SK-N-SH (cell line): ENCODE data around the gene VAMP3. TPM values are rescaled to one million over a fixed set of nuclear protein-coding genes. Genes with fewer than 3 reads are reported as not detected.

Source experiments
- CTCF ChIA-PET: fragments of 300-600, 350-600 bp; formaldehyde crosslinking; extraction: SDS; loops from one replicate; lab custom pipeline; 2021; lab: Yijun Ruan, JAX
- POLR2A ChIA-PET: fragments of 350-600 bp; sonication (Branson Sonifier 250); formaldehyde crosslinking; extraction: SDS; loops from one replicate; lab custom pipeline; 2020; ENCODE audit warnings: antibody characterized with exemption, inconsistent platforms; lab: Yijun Ruan, JAX
- DNase-seq: peaks from one replicate; pipeline ENCODE4 v3.0.0; 2012
- H2AFZ ChIP-seq: fragments of 200-600 bp; sonication (generic); 2 replicates; pipeline ENCODE4 v1.8.1; 2016; ENCODE audit warnings: antibody characterized with exemption, mild to moderate bottlenecking, low read depth
- H3F3A ChIP-seq: fragments of 200-600 bp; sonication (generic); replicated peaks from 2 replicates; pipeline ENCODE3; 2016; ENCODE audit warnings: antibody characterized with exemption, mild to moderate bottlenecking; ENCODE audit not compliant: insufficient read depth
- H3K27ac ChIP-seq, 2 experiments: fragments of 200-500 bp in 1 of 2; fragments of 200-600 bp in 1 of 2; sonication (Bioruptor generic) in 1 of 2; sonication (generic), shearing (Covaris generic) in 1 of 2; 2 replicates each; pipeline versions ENCODE4 v1.5.1 to v1.6.1; 2014 to 2016; ENCODE audit warnings: low read depth in 2 of 2, inconsistent platforms in 1 of 2, low read length in 1 of 2, mild to moderate bottlenecking in 1 of 2, mixed read lengths in 1 of 2
- H3K27me3 ChIP-seq: fragments of 200-600 bp; sonication (generic), shearing (Covaris generic); 2 replicates; pipeline ENCODE4 v1.6.1; 2016; ENCODE audit warnings: mixed run types; ENCODE audit not compliant: insufficient read depth
- H3K36me3 ChIP-seq, 2 experiments: fragments of 200-500 bp in 1 of 2; fragments of 200-600 bp in 1 of 2; sonication (Bioruptor generic) in 1 of 2; sonication (generic) in 1 of 2; replicated peaks in 1 of 2; 2 replicates each; pipeline versions ENCODE3 to v1.5.1; 2014 to 2016; ENCODE audit warnings: low read length in 1 of 2, mild to moderate bottlenecking in 1 of 2; ENCODE audit not compliant: insufficient read depth in 2 of 2, control insufficient read depth in 1 of 2
- H3K4me1 ChIP-seq, 2 experiments: fragments of 200-500 bp in 1 of 2; fragments of 200-600 bp in 1 of 2; sonication (Bioruptor generic) in 1 of 2; sonication (generic), shearing (Covaris generic) in 1 of 2; 2 replicates each; pipeline versions ENCODE4 v1.5.1 to v1.6.1; 2014 to 2016; ENCODE audit warnings: low read depth in 1 of 2, low read length in 1 of 2, mixed run types in 1 of 2; ENCODE audit not compliant: insufficient read depth in 2 of 2, control insufficient read depth in 1 of 2
- H3K4me2 ChIP-seq: fragments of 200-600 bp; sonication (generic), shearing (Covaris generic); 2 replicates; pipeline ENCODE4 v1.6.1; 2017; ENCODE audit warnings: mixed run types
- H3K4me3 ChIP-seq, 2 experiments: fragments of 200-500 bp in 1 of 2; fragments of 200-600 bp in 1 of 2; sonication (Bioruptor generic) in 1 of 2; sonication (generic), shearing (Covaris generic) in 1 of 2; 2 replicates each; pipeline versions ENCODE4 v1.5.1 to v1.8.1; 2014 to 2016; ENCODE audit warnings: low read depth in 2 of 2, inconsistent platforms in 1 of 2, low read length in 1 of 2, mild to moderate bottlenecking in 1 of 2, mixed read lengths in 1 of 2, moderate library complexity in 1 of 2
- H3K79me2 ChIP-seq: fragments of 200-600 bp; sonication (generic); 2 replicates; pipeline ENCODE4 v1.8.1; 2017; ENCODE audit warnings: mild to moderate bottlenecking; ENCODE audit not compliant: insufficient read depth
- H3K9ac ChIP-seq: fragments of 200-600 bp; sonication (generic); 2 replicates; pipeline ENCODE4 v1.6.1; 2017; ENCODE audit warnings: mixed run types
- H3K9me2 ChIP-seq: fragments of 200-600 bp; sonication (generic); 2 replicates; pipeline ENCODE4 v1.6.1; 2017; ENCODE audit warnings: mixed run types
- H3K9me3 ChIP-seq: fragments of 200-600 bp; sonication (generic); 2 replicates; pipeline ENCODE4 v1.6.1; 2017; ENCODE audit warnings: mixed run types, mild to moderate bottlenecking, moderate library complexity
- H4K20me1 ChIP-seq: fragments of 200-600 bp; sonication (generic); 2 replicates; pipeline ENCODE4 v1.6.1; 2017; ENCODE audit warnings: mild to moderate bottlenecking, mixed run types; ENCODE audit not compliant: insufficient read depth
- CTCF ChIP-seq: fragments of 200-600 bp; sonication (generic); IDR thresholded peaks from 2 replicates; pipeline ENCODE4 v1.6.1; 2017; ENCODE audit warnings: antibody characterized with exemption, mild to moderate bottlenecking, moderate library complexity
- ELF1 ChIP-seq: IDR thresholded peaks from 2 replicates; pipeline ENCODE4 v1.4.0; 2012
- EZH2phosphoT487 ChIP-seq: fragments of 200-600 bp; sonication (generic); IDR thresholded peaks from 2 replicates; pipeline ENCODE4 v1.6.1; 2017; ENCODE audit warnings: low read depth, mixed run types, mild to moderate bottlenecking, antibody characterized with exemption, moderate library complexity, borderline replicate concordance
- FOSL2 ChIP-seq: IDR thresholded peaks from 2 replicates; pipeline ENCODE4 v1.4.0; 2012; ENCODE audit warnings: low read depth, mild to moderate bottlenecking, moderate library complexity, borderline replicate concordance
- FOXJ3 ChIP-seq: sonication (generic); formaldehyde crosslinking; IDR thresholded peaks from 2 replicates; pipeline ENCODE4 v1.5.1; 2020; ENCODE audit warnings: mild to moderate bottlenecking, missing genetic modification reagents
- GABPA ChIP-seq: IDR thresholded peaks from 2 replicates; pipeline ENCODE4 v1.4.0; 2012; ENCODE audit warnings: low read depth, mild to moderate bottlenecking
- GATA2 ChIP-seq: sonication (generic); formaldehyde crosslinking; IDR thresholded peaks from 2 replicates; pipeline ENCODE4 v1.5.0; 2020; ENCODE audit warnings: mild to moderate bottlenecking, missing genetic modification reagents
- IRF3 ChIP-seq: fragments of 150-350 bp; IDR thresholded peaks from 2 replicates; pipeline ENCODE4 v1.6.1; 2016; ENCODE audit warnings: mild to moderate bottlenecking, low read depth, low read length
- JUND ChIP-seq: IDR thresholded peaks from 2 replicates; pipeline ENCODE4 v1.4.0; 2012
- MAX ChIP-seq: IDR thresholded peaks from 2 replicates; pipeline ENCODE4 v1.4.0; 2012; ENCODE audit warnings: low read depth
- MEF2A ChIP-seq: IDR thresholded peaks from 2 replicates; pipeline ENCODE4 v1.4.0; 2012; ENCODE audit warnings: low read depth, borderline replicate concordance
- MXI1 ChIP-seq: IDR thresholded peaks from 2 replicates; pipeline ENCODE4 v1.6.1; 2012; ENCODE audit warnings: mild to moderate bottlenecking, low read depth, low read length, improper control_type of control experiment
- PBX3 ChIP-seq: IDR thresholded peaks from 2 replicates; pipeline ENCODE4; 2012
- RAD21 ChIP-seq: IDR thresholded peaks from 2 replicates; pipeline ENCODE4 v1.6.1; 2012; ENCODE audit warnings: mild to moderate bottlenecking, low read length
- RFX5 ChIP-seq: IDR thresholded peaks from 2 replicates; pipeline ENCODE4 v1.6.1; 2012; ENCODE audit warnings: mild to moderate bottlenecking, improper control_type of control experiment, low read length
- SIN3A ChIP-seq: IDR thresholded peaks from 2 replicates; pipeline ENCODE4 v1.6.1; 2012; ENCODE audit warnings: low read depth, mild to moderate bottlenecking, low read length, moderate library complexity, borderline replicate concordance
- SMC3 ChIP-seq: IDR thresholded peaks from 2 replicates; pipeline ENCODE4 v1.6.1; 2012; ENCODE audit warnings: low read depth, low read length, improper control_type of control experiment
- TAF1 ChIP-seq: IDR thresholded peaks from 2 replicates; pipeline ENCODE4 v1.6.1; 2012; ENCODE audit warnings: low read depth, mild to moderate bottlenecking, low read length, moderate library complexity, borderline replicate concordance
- WGBS: methylation state at CpG from one replicate; pipeline ENCODE4 v1.1.6; 2017; ENCODE audit warnings: low lambda C conversion rate; 5-methylcytosine and 5-hydroxymethylcytosine counted together
- polyA plus RNA-seq, 3 experiments: library from polyadenylated mRNA; depleted of rRNA; stranded (reverse); fragments of >200 nt; gene quantifications; 2 replicates each; pipeline ENCODE4 v1.2.3, GENCODE V29; 2012

The VAMP3 gene
- polyA plus RNA-seq, 1 of the 3 experiments (the other 2 are of a cell fraction) = 96.4 TPM

GRCh38 chr1:7785108-7785507, 14.0 kb downstream of the VAMP3 start:
- Histone ChIP-seq H3K4me3 (peak overlapping the region; percentile 41 to 58; a peak in 2 of 4 replicates), H4K20me1 (no peaks in the 10 kb centered on the region), H3K27ac (no peak overlapping the region), H3K79me2 (0 out of 2 replicates have a peak, but pooled peaks cover 9% of the 10 kb centered on the region), H3K9ac (peak overlapping the region; percentile 79; the same call in 1 of the 2 replicates), H3K4me1 (peaks cover 0 to 6% of the 10 kb centered on the region in 2 experiments; a peak in 1 of 4 replicates), H3F3A (peaks cover 3% of the 10 kb centered on the region), H3K36me3 (peaks cover 41 to 56% of the 10 kb centered on the region in 2 experiments), H3K4me2 (peak overlapping the region; percentile 82), H2AFZ (no peak overlapping the region), H3K27me3 (no peaks in the 10 kb centered on the region), H3K9me3 (no peaks in the 10 kb centered on the region; the same call in 1 of the 2 replicates), H3K9me2 (no peaks in the 10 kb centered on the region)
- ChIA-PET POLR2A (no interaction called here), CTCF (interaction anchor here (0.7 to 11.8 kb wide), 3 partner anchors 32 to 121 kb away, joined by 3 to 54 read pairs (median 5); no protein-coding TSS in a partner anchor)
- DNase-seq = no peak
- TF ChIP-seq MAX (no peak), PBX3 (no peak), CTCF (no peak), IRF3 (no peak), FOSL2 (no peak), SMC3 (no peak)
- WGBS = 95% methylated on average over 7 of the region's 7 CpGs

- Histone ChIP-seq H3K79me2 (0 out of 2 replicates have a peak, but pooled peaks cover 9% of the 10 kb centered on the region), H4K20me1 (no peaks in the 10 kb centered on the region), H2AFZ (no peak overlapping the region), H3K9ac (no peak overlapping the region), H3K4me2 (no peak overlapping the region), H3K27me3 (no peaks in the 10 kb centered on the region), H3K9me3 (no peaks in the 10 kb centered on the region; the same call in 1 of the 2 replicates), H3K4me3 (no peak overlapping the region), H3K27ac (no peak overlapping the region), H3K36me3 (peaks cover 29 to 64% of the 10 kb centered on the region in 2 experiments), H3K9me2 (no peaks in the 10 kb centered on the region), H3K4me1 (peaks cover 0 to 6% of the 10 kb centered on the region in 2 experiments; a peak in 1 of 4 replicates), H3F3A (no peaks in the 10 kb centered on the region)
- POLR2A ChIA-PET = no interaction called here
- DNase-seq = no peak
- 79% methylated on average over 5 of the region's 5 CpGs for WGBS
- CTCF ChIA-PET = interaction anchor here (1.6 to 11.8 kb wide), 2 partner anchors 22 to 118 kb away, joined by 7 to 54 read pairs; no protein-coding TSS in a partner anchor
- TF ChIP-seq RFX5 (no peak), TAF1 (no peak), FOSL2 (no peak), SIN3A (no peak), GABPA (no peak), MXI1 (no peak), JUND (no peak), CTCF (no peak), GATA2 (CRISPR knock-in tag) (no peak), EZH2phosphoT487 (no peak), SMC3 (no peak), RAD21 (no peak), FOXJ3 (CRISPR knock-in tag) (no peak), MEF2A (no peak), ELF1 (no peak)
Observed at GRCh38 chr1:7786795-7787194, 15.7 kb downstream of the VAMP3 start.
